AG09319 (cell line): ENCODE data around the gene TMPRSS12.
"Not testable (repeated sequence)": the region's sequence is repeated elsewhere in the genome, so short reads cannot be mapped to it uniquely, and the experiment has no call there.

Experiments used
- DNase-seq: peaks from one replicate; pipeline ENCODE4 v3.0.0-alpha.2; 2010; ENCODE audit warnings: low read depth; ENCODE audit errors: extremely low read depth
- CTCF ChIP-seq: IDR thresholded peaks from 2 replicates; pipeline ENCODE4 v1.5.1; 2011; ENCODE audit warnings: low read depth, mild to moderate bottlenecking, inconsistent platforms, low read length, moderate library complexity

The TMPRSS12 gene

DNA sequence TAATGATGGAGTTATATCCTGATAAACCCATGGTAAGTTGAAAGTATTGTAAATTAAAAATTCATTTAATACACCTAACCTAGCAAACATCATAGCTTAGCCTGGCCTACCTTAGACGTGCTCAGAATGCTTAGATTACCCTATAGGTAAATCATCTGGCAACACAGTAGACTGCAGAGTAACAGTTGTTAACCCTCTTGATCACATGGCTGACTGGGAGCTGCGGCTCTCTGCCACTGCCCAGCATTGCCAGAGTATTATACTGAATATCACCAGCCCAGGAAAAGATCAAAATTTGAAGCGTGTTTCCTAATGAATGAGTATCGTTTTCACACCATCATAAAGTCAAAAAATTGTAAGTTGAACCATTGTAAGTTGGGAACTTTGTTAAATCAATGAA, 17.8 kb upstream of the TMPRSS12 start:
- DNase-seq: no peak

DNA sequence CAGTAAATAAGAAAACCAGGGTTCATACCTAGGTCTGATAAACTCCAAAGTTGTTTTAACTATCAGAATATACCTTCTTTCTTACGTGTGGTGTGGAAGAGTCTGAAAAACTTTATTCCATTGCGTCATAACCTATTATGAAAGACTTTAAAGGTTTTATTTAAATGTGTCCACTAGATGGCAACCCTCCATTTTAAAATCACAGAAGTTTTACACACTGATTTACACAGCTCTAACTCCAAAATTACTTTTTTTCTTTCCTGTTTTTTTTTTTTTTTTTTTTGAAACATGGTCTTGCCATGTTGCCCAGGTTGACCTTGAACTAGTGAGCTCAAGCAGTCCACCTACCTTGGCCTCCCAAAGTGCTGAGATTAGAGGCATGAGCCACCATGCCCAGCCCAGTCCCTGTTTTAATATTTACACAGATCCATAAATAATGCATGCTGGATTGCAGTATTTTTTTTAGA, 17.3 kb upstream of the TMPRSS12 start:
- peak; percentile 15 for TF ChIP-seq CTCF
- peak; percentile 59 for DNase-seq

More for the DNA sequence above, 17.8 kb upstream of the TMPRSS12 start:
- TF ChIP-seq CTCF: no peak

DNA sequence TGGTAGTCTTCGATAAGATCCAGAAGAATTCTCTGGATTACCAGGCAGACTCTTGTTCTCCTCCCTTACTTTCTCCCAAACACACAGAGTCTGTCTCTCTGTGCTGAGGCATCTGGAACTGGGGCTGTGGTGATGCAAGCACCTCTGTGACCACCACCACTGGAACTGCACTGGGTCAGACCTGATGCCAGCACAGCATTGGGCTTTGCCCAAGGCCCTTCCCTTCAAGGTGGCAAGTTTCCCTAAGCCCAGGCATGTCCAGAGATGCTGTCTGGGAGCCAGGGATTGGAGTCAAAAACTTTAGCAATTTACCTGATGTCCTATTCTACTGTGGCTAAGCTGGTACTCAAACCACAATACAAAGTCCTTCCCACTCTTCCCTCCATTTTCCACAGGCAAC, 14.6 kb upstream of the TMPRSS12 start:
- TF ChIP-seq CTCF: no peak
- DNase-seq: no peak

DNA sequence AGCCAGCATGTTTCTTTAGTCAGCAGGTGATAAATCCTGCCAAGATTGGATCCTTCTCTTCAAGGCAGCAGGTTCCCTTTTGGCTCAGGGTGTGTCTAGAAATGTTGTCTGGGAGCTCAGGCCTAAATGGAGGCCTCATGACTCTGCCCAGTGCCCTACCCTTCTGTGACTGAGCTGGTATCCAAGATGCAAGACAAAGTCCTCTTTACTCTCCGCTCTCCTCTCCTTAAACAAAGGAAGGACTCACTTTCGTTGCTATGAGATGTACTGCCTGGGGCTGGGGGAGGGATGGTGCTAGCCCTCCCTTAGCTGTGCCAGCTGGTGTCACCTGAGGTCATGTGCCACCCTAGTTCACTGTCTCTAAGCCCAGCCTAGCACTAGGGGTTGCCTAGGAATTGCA, 13.8 kb upstream of the TMPRSS12 start:
- no peak for TF ChIP-seq CTCF

GRCh38 chr12:50833801-50834200, 8.9 kb upstream of the TMPRSS12 start:
- not testable (repeated sequence) for DNase-seq

More for the DNA sequence above, 13.8 kb upstream of the TMPRSS12 start:
- DNase-seq: no peak

GRCh38 chr12:50839042-50839441, 3.7 kb upstream of the TMPRSS12 start:
- TF ChIP-seq CTCF: no peak
- DNase-seq: no peak

GRCh38 chr12:50840809-50841487, 1.8 kb upstream of the TMPRSS12 start:
- no peak for DNase-seq
- no peak for TF ChIP-seq CTCF

DNA sequence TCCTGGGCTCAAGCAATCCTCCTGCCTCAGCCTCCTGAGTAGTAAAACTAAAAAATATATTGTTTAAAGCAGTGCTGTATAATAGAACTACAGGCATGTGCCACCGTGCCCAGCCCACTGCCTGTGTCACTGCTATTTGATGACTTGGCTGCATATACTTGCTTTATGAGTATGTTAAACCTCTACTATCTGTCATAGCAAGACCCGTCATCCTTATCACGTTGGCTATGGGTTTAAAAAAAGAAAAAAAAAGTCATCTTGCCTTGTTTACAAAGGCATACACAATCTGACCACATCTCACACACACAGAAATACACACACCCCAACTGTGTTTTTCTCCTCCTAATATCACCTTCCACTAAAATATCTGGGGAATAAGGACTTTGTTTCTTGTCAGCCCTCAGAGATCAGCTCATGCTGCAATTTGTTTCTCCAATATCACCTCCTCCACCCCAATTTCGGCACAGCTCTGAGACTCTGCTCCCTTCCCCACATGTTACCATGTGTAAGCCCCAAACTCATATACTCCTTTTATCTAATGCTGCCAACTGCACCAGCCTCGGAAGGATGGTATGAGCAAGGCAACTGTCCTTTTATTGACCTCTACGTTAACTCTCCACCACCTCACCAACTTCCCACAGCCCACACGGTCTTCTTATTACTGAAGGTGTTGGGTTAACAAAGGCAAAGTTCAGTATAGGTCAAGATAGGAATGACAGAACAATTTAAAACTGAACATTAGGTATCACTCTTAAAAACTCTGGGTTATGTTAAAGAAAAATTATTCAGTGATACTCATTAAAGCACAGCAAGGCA, 802 bp upstream of the TMPRSS12 start:
- no peak for DNase-seq
- TF ChIP-seq CTCF: no peak
